ENCODE data around the gene FAM83B.

Gene FAM83B

GRCh38 chr6:54899986-54900385 lies 53.4 kb downstream of the FAM83B start:
- no peak for TF ChIP-seq CTCF (IDR thresholded peaks at IDR 0.05)
- Histone ChIP-seq H3K4me3 (ENCODE audit: low read depth in 1 of 2, low read length in 1 of 2) (no peak overlapping the region), H3K4me1 (ENCODE audit: control insufficient read depth in 1 of 2, insufficient read depth in 1 of 2, low read depth in 1 of 2, low read length in 1 of 2) (no peaks in the 10 kb centered on the region), H3K27ac (no peak overlapping the region), H3K27me3 (no peaks in the 10 kb centered on the region), H3K36me3 (no peaks in the 10 kb centered on the region), H3K9me3 (no peaks in the 10 kb centered on the region)

- H3K4me1 ChIP-seq (ENCODE audit: control insufficient read depth in 1 of 2, insufficient read depth in 1 of 2, low read depth in 1 of 2, low read length in 1 of 2): no peaks in the 10 kb centered on the region
- H3K36me3 ChIP-seq: no peaks in the 10 kb centered on the region
- TF ChIP-seq CTCF (IDR thresholded peaks at IDR 0.05): no peak
- no peaks in the 10 kb centered on the region for H3K9me3 ChIP-seq
- H3K4me3 ChIP-seq (ENCODE audit: low read depth in 1 of 2, low read length in 1 of 2): no peak overlapping the region
- H3K27me3 ChIP-seq: no peaks in the 10 kb centered on the region
- no peak overlapping the region for H3K27ac ChIP-seq
Observed at GRCh38 chr6:54900666-54901065, 54.1 kb downstream of the FAM83B start.

- Histone ChIP-seq H3K36me3 (no peaks in the 10 kb centered on the region), H3K4me3 (ENCODE audit: low read depth in 1 of 2, low read length in 1 of 2) (no peak overlapping the region), H3K9me3 (no peaks in the 10 kb centered on the region), H3K27me3 (no peaks in the 10 kb centered on the region), H3K27ac (no peak overlapping the region), H3K4me1 (ENCODE audit: control insufficient read depth in 1 of 2, insufficient read depth in 1 of 2, low read depth in 1 of 2, low read length in 1 of 2) (no peaks in the 10 kb centered on the region)
- no peak for TF ChIP-seq CTCF (IDR thresholded peaks at IDR 0.05)
Observed at GRCh38 chr6:54903884-54904283, 57.3 kb downstream of the FAM83B start.

GRCh38 chr6:54907355-54907754 lies 60.8 kb downstream of the FAM83B start:
- H3K4me3 ChIP-seq (ENCODE audit: low read depth in 1 of 2, low read length in 1 of 2): no peak overlapping the region
- no peaks in the 10 kb centered on the region for H3K36me3 ChIP-seq
- TF ChIP-seq CTCF (IDR thresholded peaks at IDR 0.05): no peak
- no peaks in the 10 kb centered on the region for H3K27me3 ChIP-seq
- no peaks in the 10 kb centered on the region for H3K4me1 ChIP-seq (ENCODE audit: control insufficient read depth in 1 of 2, insufficient read depth in 1 of 2, low read depth in 1 of 2, low read length in 1 of 2)
- no peaks in the 10 kb centered on the region for H3K9me3 ChIP-seq
- H3K27ac ChIP-seq: no peak overlapping the region

- no peak overlapping the region for H3K27ac ChIP-seq
- H3K9me3 ChIP-seq: no peaks in the 10 kb centered on the region
- no peaks in the 10 kb centered on the region for H3K27me3 ChIP-seq
- H3K4me1 ChIP-seq (ENCODE audit: control insufficient read depth in 1 of 2, insufficient read depth in 1 of 2, low read depth in 1 of 2, low read length in 1 of 2): no peaks in the 10 kb centered on the region
- H3K4me3 ChIP-seq (ENCODE audit: low read depth in 1 of 2, low read length in 1 of 2): no peak overlapping the region
- H3K36me3 ChIP-seq: no peaks in the 10 kb centered on the region
- no peak for TF ChIP-seq CTCF (IDR thresholded peaks at IDR 0.05)
Observed at GRCh38 chr6:54909184-54909583, 62.6 kb downstream of the FAM83B start.

GRCh38 chr6:54910431-54910884 lies 63.9 kb downstream of the FAM83B start:
- no peak overlapping the region for H3K27ac ChIP-seq
- no peaks in the 10 kb centered on the region for H3K9me3 ChIP-seq
- H3K4me3 ChIP-seq (ENCODE audit: low read depth in 1 of 2, low read length in 1 of 2): no peak overlapping the region
- no peaks in the 10 kb centered on the region for H3K36me3 ChIP-seq
- no peaks in the 10 kb centered on the region for H3K27me3 ChIP-seq
- no peak for TF ChIP-seq CTCF (IDR thresholded peaks at IDR 0.05)
- H3K4me1 ChIP-seq (ENCODE audit: control insufficient read depth in 1 of 2, insufficient read depth in 1 of 2, low read depth in 1 of 2, low read length in 1 of 2): no peaks in the 10 kb centered on the region
